Measurements from ENCODE around the gene MEIG1. TPM values are rescaled to one million over a fixed set of nuclear protein-coding genes. Genes with fewer than 3 reads are reported as not detected.

Gene MEIG1
- total RNA-seq, 4 donors from 2014 or later: not detected

DNA sequence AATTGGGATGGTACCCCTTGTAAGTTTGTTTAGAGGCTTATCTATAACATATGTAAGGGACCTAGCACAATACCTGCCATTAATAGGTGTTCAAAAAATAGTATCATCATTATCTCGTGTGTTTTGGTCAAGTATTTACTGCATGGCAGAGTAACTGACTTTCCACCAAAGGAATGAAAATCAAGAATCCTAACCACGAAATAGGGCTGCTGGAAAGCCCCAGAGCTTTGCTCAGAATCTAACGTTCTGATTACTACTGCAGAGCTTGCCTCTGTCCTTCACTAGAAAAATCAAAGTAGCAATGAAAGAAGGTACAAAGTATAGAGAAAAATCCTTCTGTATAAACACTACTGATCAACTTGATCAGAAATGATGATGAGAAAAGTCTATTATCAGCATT, 40.2 kb upstream of the MEIG1 start:
- H3K36me3 ChIP-seq: peaks cover 0 to 88% (median 8%) of the 10 kb centered on the region in 3 donors
- no peaks in the 10 kb centered on the region for H3K4me1 ChIP-seq

DNA sequence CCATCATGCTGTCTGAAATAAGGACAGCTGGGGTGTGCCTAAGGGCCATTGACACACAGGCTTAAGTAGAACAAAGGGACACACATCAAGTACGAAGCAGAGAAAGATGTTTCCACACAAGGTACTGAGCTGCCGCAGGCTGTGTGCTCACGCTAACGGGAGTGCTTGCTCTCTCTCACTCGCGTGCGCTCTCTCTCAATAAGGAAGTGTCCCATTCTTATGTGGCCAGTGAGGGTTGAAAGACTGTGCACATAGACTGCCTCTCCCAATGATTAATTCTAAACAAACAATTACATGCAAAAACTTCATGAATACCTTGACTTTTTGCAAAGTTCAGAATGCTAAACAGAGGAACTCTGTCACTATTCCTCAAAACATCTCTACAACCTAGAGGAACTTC, 35.2 kb upstream of the MEIG1 start:
- H3K4me1 ChIP-seq: no peaks in the 10 kb centered on the region
- H3K4me3 ChIP-seq: no peak overlapping the region
- DNase-seq: no peak
- H3K27me3 ChIP-seq: no peaks in the 10 kb centered on the region
- H3K27ac ChIP-seq: no peak overlapping the region
- TF ChIP-seq POLR2A (IDR thresholded peaks at IDR 0.05): no peak
- TF ChIP-seq, protein P1, sequence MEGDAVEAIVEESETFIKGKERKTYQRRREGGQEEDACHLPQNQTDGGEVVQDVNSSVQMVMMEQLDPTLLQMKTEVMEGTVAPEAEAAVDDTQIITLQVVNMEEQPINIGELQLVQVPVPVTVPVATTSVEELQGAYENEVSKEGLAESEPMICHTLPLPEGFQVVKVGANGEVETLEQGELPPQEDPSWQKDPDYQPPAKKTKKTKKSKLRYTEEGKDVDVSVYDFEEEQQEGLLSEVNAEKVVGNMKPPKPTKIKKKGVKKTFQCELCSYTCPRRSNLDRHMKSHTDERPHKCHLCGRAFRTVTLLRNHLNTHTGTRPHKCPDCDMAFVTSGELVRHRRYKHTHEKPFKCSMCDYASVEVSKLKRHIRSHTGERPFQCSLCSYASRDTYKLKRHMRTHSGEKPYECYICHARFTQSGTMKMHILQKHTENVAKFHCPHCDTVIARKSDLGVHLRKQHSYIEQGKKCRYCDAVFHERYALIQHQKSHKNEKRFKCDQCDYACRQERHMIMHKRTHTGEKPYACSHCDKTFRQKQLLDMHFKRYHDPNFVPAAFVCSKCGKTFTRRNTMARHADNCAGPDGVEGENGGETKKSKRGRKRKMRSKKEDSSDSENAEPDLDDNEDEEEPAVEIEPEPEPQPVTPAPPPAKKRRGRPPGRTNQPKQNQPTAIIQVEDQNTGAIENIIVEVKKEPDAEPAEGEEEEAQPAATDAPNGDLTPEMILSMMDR (IDR thresholded peaks at IDR 0.05): no peak
- H3K36me3 ChIP-seq: peaks cover 0 to 94% (median 5%) of the 10 kb centered on the region in 3 donors
- H3K9me3 ChIP-seq: no peaks in the 10 kb centered on the region

More for the DNA sequence above, 40.2 kb upstream of the MEIG1 start:
- Histone ChIP-seq H3K9me3 (peaks cover 0 to 16% (median 1%) of the 10 kb centered on the region in 4 donors), H3K27ac (no peak overlapping the region), H3K27me3 (no peaks in the 10 kb centered on the region), H3K4me3 (no peak overlapping the region)
- no peak for DNase-seq
- no peak for TF ChIP-seq POLR2A (IDR thresholded peaks at IDR 0.05)
- TF ChIP-seq, protein P1 (IDR thresholded peaks at IDR 0.05): no peak

DNA sequence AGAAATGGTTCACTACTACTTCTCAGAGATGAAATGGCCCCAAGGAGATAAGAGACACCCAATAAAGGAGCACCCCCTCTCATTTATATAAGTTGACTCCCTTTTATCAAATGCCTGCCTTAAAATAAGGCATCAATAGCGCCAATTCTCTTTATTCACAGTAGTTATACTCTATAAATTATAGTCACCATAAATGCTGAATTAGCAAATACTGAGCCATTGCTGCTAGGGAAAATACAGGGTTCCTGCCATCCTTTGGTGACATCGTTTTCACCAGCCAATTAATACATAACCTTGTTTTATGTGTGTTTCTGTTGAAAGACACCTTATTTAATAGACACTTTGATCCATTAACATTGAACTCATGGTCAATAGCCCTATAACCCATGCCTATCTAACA, 33.9 kb upstream of the MEIG1 start:
- peaks cover 0 to 89% (median 0%) of the 10 kb centered on the region in 3 donors for H3K36me3 ChIP-seq
- H3K9me3 ChIP-seq: no peaks in the 10 kb centered on the region
- H3K27ac ChIP-seq: no peak overlapping the region
- no peaks in the 10 kb centered on the region for H3K4me1 ChIP-seq
- no peak overlapping the region for H3K4me3 ChIP-seq
- no peaks in the 10 kb centered on the region for H3K27me3 ChIP-seq
- no peak for TF ChIP-seq POLR2A (IDR thresholded peaks at IDR 0.05)
- TF ChIP-seq, protein P1 (IDR thresholded peaks at IDR 0.05): no peak
- DNase-seq: no peak

DNA sequence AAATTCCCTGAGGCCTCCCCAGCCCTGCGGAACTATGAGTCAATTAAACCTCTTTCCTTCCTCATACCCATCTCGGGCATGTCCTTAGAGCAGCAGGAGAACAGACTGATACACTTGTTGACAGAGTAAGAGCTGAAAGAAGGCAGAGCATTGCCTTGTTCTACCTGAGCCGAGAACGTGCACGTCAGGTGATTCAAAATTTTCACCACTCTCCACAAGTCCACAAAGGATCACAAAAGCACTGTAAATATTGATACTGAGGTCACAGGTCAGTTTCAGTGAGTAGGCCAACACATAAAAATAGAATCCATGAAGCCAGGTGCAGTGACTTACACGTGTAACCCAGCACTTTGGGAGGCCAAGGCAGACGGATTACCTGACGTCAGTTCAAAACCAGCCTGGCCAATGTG, 33.1 kb upstream of the MEIG1 start:
- no peak overlapping the region for H3K27ac ChIP-seq
- H3K9me3 ChIP-seq: no peaks in the 10 kb centered on the region
- H3K4me3 ChIP-seq: no peak overlapping the region
- TF ChIP-seq, protein P1 (IDR thresholded peaks at IDR 0.05): no peak
- TF ChIP-seq POLR2A (IDR thresholded peaks at IDR 0.05): no peak
- no peaks in the 10 kb centered on the region for H3K4me1 ChIP-seq
- H3K36me3 ChIP-seq: peaks cover 0 to 89% (median 0%) of the 10 kb centered on the region in 3 donors
- no peaks in the 10 kb centered on the region for H3K27me3 ChIP-seq
- DNase-seq: no peak

DNA sequence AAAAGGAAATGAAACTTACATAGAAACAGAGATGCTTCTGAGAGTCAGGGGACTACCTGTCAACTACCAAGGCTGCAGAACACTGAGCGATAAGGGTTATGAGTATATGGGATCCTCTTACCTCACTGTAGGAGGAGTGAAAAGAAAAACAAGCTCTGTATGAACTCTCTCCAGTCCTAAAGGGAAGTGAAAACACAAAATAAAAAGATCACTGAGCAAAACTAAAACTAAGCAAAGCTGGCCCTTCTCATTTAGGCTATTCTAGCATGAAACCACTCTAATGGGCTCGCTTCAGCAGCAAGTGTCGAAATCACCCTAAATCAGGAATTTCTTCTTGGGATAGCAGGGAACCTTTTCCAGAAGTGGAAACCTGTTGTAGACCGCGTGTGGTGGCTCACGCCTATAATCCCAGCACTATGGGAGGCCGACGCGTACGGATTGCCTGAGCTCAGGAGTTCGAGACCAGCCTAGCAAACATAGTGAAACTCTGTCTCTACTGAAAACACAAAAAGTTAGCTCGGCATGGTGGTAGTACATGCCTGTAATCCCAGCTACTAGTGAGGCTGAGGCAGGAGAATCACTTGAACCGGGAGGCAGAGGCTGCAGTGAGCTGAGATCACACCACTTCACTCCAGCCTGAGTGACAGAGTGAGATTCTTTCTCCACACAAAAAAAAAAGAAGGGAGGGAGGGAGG, 32.3 kb upstream of the MEIG1 start:
- H3K4me3 ChIP-seq: no peak overlapping the region
- H3K27me3 ChIP-seq: no peaks in the 10 kb centered on the region
- H3K9me3 ChIP-seq: no peaks in the 10 kb centered on the region
- no peaks in the 10 kb centered on the region for H3K4me1 ChIP-seq
- DNase-seq: no peak
- H3K27ac ChIP-seq: peak overlapping the region in 2 of 4 donors; percentile 0 to 33
- no peak for TF ChIP-seq POLR2A (IDR thresholded peaks at IDR 0.05)
- TF ChIP-seq, protein P1 (IDR thresholded peaks at IDR 0.05): no peak
- peaks cover 0 to 89% (median 0%) of the 10 kb centered on the region in 3 donors for H3K36me3 ChIP-seq
